ENCODE data around the gene POM121L2. TPM values are rescaled to one million over a fixed set of nuclear protein-coding genes. Genes with fewer than 3 reads are reported as not detected.
A peak's percentile ranks its signal among the peaks of the same experiment; 100 is the strongest.

POM121L2 gene
- total and polyA plus RNA-seq, 2 of the 13 experiments (the other 11 are each of a cell fraction or from before 2014, with no cell fraction given), result not detected

DNA sequence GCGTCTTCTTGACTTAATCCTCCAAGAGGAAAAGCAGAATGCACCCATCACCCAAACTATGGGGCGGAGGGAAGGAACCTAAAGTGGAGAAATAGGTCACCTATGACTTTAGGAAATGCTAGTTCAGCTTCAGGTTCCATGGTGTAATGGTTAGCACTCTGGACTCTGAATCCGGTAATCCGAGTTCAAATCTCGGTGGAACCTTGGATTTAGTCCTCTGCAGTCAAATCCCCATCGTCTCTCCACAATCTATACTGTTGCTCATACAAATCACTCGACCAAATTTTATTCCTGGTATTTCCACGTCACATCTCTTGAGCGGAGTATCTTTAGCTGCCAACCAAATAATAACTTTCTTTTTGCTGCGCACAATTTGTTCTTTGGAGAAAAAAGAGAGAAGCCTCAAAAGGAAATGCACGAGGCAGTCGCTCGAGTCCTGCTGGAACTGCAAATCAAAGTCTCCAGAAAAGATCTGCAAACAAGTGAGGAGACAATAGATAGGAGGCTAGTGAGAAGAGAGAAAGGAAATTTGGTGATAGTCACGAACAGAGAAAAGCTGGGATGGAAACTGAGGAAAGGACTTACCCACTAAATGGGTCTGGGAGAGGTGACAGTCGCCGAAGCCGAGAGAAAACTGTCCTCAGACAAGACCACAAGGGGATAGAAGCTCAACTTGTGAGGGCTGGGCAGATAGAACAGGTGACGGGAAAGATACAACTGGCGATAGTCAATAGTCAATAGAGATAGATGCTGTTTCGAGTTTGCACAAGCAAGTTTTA is 16.6 kb downstream of the POM121L2 start (continued):
- TF ChIP-seq, protein P1, sequence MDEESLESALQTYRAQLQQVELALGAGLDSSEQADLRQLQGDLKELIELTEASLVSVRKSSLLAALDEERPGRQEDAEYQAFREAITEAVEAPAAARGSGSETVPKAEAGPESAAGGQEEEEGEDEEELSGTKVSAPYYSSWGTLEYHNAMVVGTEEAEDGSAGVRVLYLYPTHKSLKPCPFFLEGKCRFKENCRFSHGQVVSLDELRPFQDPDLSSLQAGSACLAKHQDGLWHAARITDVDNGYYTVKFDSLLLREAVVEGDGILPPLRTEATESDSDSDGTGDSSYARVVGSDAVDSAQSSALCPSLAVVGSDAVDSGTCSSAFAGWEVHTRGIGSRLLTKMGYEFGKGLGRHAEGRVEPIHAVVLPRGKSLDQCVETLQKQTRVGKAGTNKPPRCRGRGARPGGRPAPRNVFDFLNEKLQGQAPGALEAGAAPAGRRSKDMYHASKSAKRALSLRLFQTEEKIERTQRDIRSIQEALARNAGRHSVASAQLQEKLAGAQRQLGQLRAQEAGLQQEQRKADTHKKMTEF (CRISPR knock-in tag; IDR thresholded peaks at IDR 0.05), result 0 out of 2 replicates have a peak, but pooled peaks have one; percentile 45
- TF ChIP-seq ATF1 (CRISPR knock-in tag; IDR thresholded peaks at IDR 0.05), result 0 out of 2 replicates have a peak, but pooled peaks have one; percentile 17
- TF ChIP-seq FOSL2 (CRISPR knock-in tag; IDR thresholded peaks at IDR 0.05), result no peak
- TF ChIP-seq RCOR2 (CRISPR knock-in tag; IDR thresholded peaks at IDR 0.05), result peak; percentile 39; the same call in 1 of the 2 replicates
- TF ChIP-seq KLF16 (CRISPR knock-in tag; IDR thresholded peaks at IDR 0.05), result peak in 1 of 2 experiments; percentile 80; a peak in 2 of 4 replicates
- TF ChIP-seq, protein P2, sequence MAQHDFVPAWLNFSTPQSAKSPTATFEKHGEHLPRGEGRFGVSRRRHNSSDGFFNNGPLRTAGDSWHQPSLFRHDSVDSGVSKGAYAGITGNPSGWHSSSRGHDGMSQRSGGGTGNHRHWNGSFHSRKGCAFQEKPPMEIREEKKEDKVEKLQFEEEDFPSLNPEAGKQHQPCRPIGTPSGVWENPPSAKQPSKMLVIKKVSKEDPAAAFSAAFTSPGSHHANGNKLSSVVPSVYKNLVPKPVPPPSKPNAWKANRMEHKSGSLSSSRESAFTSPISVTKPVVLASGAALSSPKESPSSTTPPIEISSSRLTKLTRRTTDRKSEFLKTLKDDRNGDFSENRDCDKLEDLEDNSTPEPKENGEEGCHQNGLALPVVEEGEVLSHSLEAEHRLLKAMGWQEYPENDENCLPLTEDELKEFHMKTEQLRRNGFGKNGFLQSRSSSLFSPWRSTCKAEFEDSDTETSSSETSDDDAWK (CRISPR knock-in tag; IDR thresholded peaks at IDR 0.05), result no peak
- TF ChIP-seq GATA4 (IDR thresholded peaks at IDR 0.05; ENCODE audit: borderline replicate concordance, low read depth), result no peak
- TF ChIP-seq MIER2 (CRISPR knock-in tag; IDR thresholded peaks at IDR 0.05), result no peak
- no peak for TF ChIP-seq RFX1 (IDR thresholded peaks at IDR 0.05)
- TF ChIP-seq ZMYM2 (CRISPR knock-in tag; IDR thresholded peaks at IDR 0.05), result peak; percentile 89; the same call in 1 of the 2 replicates
- no peak for TF ChIP-seq TEAD2 (CRISPR knock-in tag; IDR thresholded peaks at IDR 0.05)
- peak; percentile 36; the same call in 1 of the 2 replicates for TF ChIP-seq ZMYM3 (CRISPR knock-in tag; IDR thresholded peaks at IDR 0.05)
- TF ChIP-seq ZNF790 (CRISPR knock-in tag; IDR thresholded peaks at IDR 0.05; ENCODE audit: borderline replicate concordance), result 0 out of 2 replicates have a peak, but pooled peaks have one; percentile 44
- no peak for TF ChIP-seq POLR2A (IDR thresholded peaks at IDR 0.05; ENCODE audit: insufficient read depth in 1 of 2, low read depth in 2 of 2, low read length in 2 of 2)
- no peak for TF ChIP-seq NR2C2 (CRISPR knock-in tag; IDR thresholded peaks at IDR 0.05; ENCODE audit: borderline replicate concordance)
- TF ChIP-seq ZNF891 (CRISPR knock-in tag; IDR thresholded peaks at IDR 0.05), result no peak
- TF ChIP-seq FOXP1 (IDR thresholded peaks at IDR 0.05), result no peak
- TF ChIP-seq FOXP1 (CRISPR knock-in tag; IDR thresholded peaks at IDR 0.05), result no peak
- TF ChIP-seq IKZF4 (CRISPR knock-in tag; IDR thresholded peaks at IDR 0.05; ENCODE audit: borderline replicate concordance, low read depth, not compliant biosample characterization), result no peak
- peak; percentile 32; the same call in 1 of the 2 replicates for TF ChIP-seq ZNF782 (CRISPR knock-in tag; IDR thresholded peaks at IDR 0.05; ENCODE audit: borderline replicate concordance)
- no peak for TF ChIP-seq XRCC5 (optimal IDR thresholded peaks at IDR 0.05; ENCODE audit: low read length)
- TF ChIP-seq, protein P3, sequence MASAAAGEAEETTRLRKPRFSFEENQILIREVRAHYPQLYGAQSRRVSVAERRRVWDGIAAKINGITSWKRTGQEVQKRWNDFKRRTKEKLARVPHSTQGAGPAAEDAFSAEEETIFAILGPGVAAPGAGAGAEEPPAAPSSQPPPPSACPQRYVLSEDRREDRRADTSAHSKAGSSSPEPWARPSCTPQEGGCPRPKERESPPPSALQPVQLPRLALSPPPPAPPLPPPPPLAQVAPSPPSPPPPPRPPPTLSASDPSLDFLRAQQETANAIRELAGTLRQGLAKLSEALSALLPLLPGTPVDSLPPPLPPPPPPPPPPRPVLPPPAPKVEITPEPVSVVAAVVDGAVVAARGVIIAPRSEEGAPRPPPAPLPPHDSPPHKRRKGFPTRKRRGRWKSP (CRISPR knock-in tag; IDR thresholded peaks at IDR 0.05), result no peak
- peak; percentile 28; the same call in 1 of the 2 replicates for TF ChIP-seq KDM3A (CRISPR knock-in tag; IDR thresholded peaks at IDR 0.05; ENCODE audit: low read depth)
- no peak for TF ChIP-seq ONECUT2 (CRISPR knock-in tag; IDR thresholded peaks at IDR 0.05)
- TF ChIP-seq, protein P4, sequence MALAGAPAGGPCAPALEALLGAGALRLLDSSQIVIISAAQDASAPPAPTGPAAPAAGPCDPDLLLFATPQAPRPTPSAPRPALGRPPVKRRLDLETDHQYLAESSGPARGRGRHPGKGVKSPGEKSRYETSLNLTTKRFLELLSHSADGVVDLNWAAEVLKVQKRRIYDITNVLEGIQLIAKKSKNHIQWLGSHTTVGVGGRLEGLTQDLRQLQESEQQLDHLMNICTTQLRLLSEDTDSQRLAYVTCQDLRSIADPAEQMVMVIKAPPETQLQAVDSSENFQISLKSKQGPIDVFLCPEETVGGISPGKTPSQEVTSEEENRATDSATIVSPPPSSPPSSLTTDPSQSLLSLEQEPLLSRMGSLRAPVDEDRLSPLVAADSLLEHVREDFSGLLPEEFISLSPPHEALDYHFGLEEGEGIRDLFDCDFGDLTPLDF (CRISPR knock-in tag; IDR thresholded peaks at IDR 0.05), result no peak

Measured in HepG2 (cell line).